IMR-90 (cell line): ENCODE results near the gene CD68. TPM values are rescaled to one million over a fixed set of nuclear protein-coding genes. Genes with fewer than 3 reads are reported as not detected.

ENCODE experiments used
- ATAC-seq: fragments of 200-7000 bp; cut with Tn5 transposase; 2 replicates; pipeline ENCODE4 v1.9.1; 2020; ENCODE audit warnings: low read depth, mild to moderate bottlenecking, moderate library complexity
- BruUV-seq: library from RNA; stranded (reverse); fragments of 400-500 nt; replicated peaks from 2 replicates; lab custom pipeline; 2021; lab: Mats Ljungman, UMichigan
- CTCF ChIA-PET: fragments of 300-600 bp; formaldehyde crosslinking; extraction: SDS; loops from one replicate; lab custom pipeline; 2021; ENCODE audit warnings: antibody characterized with exemption; lab: Yijun Ruan, JAX
- POLR2A ChIA-PET: fragments of 300-600 bp; sonication (Branson Sonifier 250); formaldehyde crosslinking; loops from one replicate; lab custom pipeline; 2022; ENCODE audit warnings: antibody characterized with exemption; ENCODE audit not compliant: unreplicated experiment; lab: Charles Lee
- DNase-seq: peaks from one replicate; pipeline ENCODE4 v3.0.0; 2013
- H2AFZ ChIP-seq: replicated peaks from 2 replicates; pipeline ENCODE3; 2013; ENCODE audit warnings: low read length, mild to moderate bottlenecking; ENCODE audit not compliant: poor library complexity
- H2AK5ac ChIP-seq: 2 replicates; pipeline ENCODE4 v1.6.1; 2013; ENCODE audit warnings: low read depth, low read length, inconsistent platforms
- H2AK9ac ChIP-seq: replicated peaks from 2 replicates; pipeline ENCODE3; 2013; ENCODE audit warnings: mild to moderate bottlenecking, low read depth, low read length, moderate library complexity; ENCODE audit not compliant: poor library complexity
- H2BK120ac ChIP-seq: 2 replicates; pipeline ENCODE4 v1.6.1; 2013; ENCODE audit warnings: low read depth, low read length, inconsistent platforms
- H2BK15ac ChIP-seq: 3 replicates; pipeline ENCODE4 v1.6.1; 2013; ENCODE audit warnings: low read depth, low read length, inconsistent platforms
- H2BK20ac ChIP-seq: 2 replicates; pipeline ENCODE4 v1.6.1; 2013; ENCODE audit warnings: low read depth, mild to moderate bottlenecking, inconsistent platforms, low read length, moderate library complexity
- H2BK5ac ChIP-seq: 2 replicates; pipeline ENCODE4 v1.6.1; 2013; ENCODE audit warnings: mild to moderate bottlenecking, low read depth, low read length, inconsistent platforms; ENCODE audit not compliant: poor library complexity, severe bottlenecking
- H3K14ac ChIP-seq: replicated peaks from 2 replicates; pipeline ENCODE4 v1.6.1; 2013; ENCODE audit warnings: low read depth, low read length, inconsistent platforms
- H3K18ac ChIP-seq: 2 replicates; pipeline ENCODE4 v1.6.1; 2013; ENCODE audit warnings: low read depth, low read length, control low read depth
- H3K23ac ChIP-seq: 2 replicates; pipeline ENCODE4 v1.6.1; 2013; ENCODE audit warnings: low read depth, low read length, inconsistent platforms
- H3K27ac ChIP-seq: 2 replicates; pipeline ENCODE4 v1.5.1; 2013; ENCODE audit warnings: mild to moderate bottlenecking, control low read depth, low read length; ENCODE audit not compliant: insufficient read depth
- H3K27me3 ChIP-seq: 2 replicates; pipeline ENCODE4 v1.6.1; 2013; ENCODE audit warnings: low read length; ENCODE audit not compliant: control insufficient read depth, insufficient read depth
- H3K36me3 ChIP-seq: 2 replicates; pipeline ENCODE4 v1.6.1; 2013; ENCODE audit warnings: low read length, mixed read lengths; ENCODE audit not compliant: control insufficient read depth, insufficient read depth
- H3K4ac ChIP-seq: 2 replicates; pipeline ENCODE4 v1.6.1; 2013; ENCODE audit warnings: low read depth, low read length, inconsistent platforms
- H3K4me1 ChIP-seq: 2 replicates; pipeline ENCODE4 v1.6.1; 2013; ENCODE audit warnings: low read length, mixed read lengths; ENCODE audit not compliant: control insufficient read depth, insufficient read depth
- H3K4me2 ChIP-seq: 2 replicates; pipeline ENCODE4 v1.6.1; 2013; ENCODE audit warnings: low read depth, mild to moderate bottlenecking, control low read depth, low read length, moderate library complexity
- H3K4me3 ChIP-seq: 2 replicates; pipeline ENCODE4 v1.5.1; 2013; ENCODE audit warnings: low read depth, mild to moderate bottlenecking, control low read depth, low read length, moderate library complexity; ENCODE audit not compliant: insufficient read depth
- H3K56ac ChIP-seq: 2 replicates; pipeline ENCODE4 v1.6.1; 2013; ENCODE audit warnings: low read length, inconsistent platforms; ENCODE audit not compliant: insufficient read depth; ENCODE audit errors: extremely low read depth
- H3K79me1 ChIP-seq, 2 experiments: 2 replicates each; pipeline ENCODE4 v1.6.1; 2013; ENCODE audit warnings: low read length in 2 of 2, inconsistent platforms in 1 of 2, low read depth in 1 of 2
- H3K9ac ChIP-seq: 2 replicates; pipeline ENCODE4 v1.6.1; 2013; ENCODE audit warnings: low read depth, low read length, control low read depth
- H3K9me1 ChIP-seq: 2 replicates; pipeline ENCODE4 v1.6.1; 2013; ENCODE audit warnings: low read length, inconsistent platforms; ENCODE audit not compliant: insufficient read depth
- H3K9me3 ChIP-seq: 2 replicates; pipeline ENCODE4 v1.6.1; 2013; ENCODE audit warnings: low read length; ENCODE audit not compliant: control insufficient read depth, insufficient read depth
- H4K20me1 ChIP-seq: 2 replicates; pipeline ENCODE4 v1.6.1; 2013; ENCODE audit warnings: low read length, inconsistent platforms; ENCODE audit not compliant: insufficient read depth
- H4K5ac ChIP-seq: 2 replicates; pipeline ENCODE4 v1.6.1; 2013; ENCODE audit warnings: mild to moderate bottlenecking, low read depth, low read length, control low read depth
- H4K8ac ChIP-seq, 2 experiments: 2 replicates each; pipeline ENCODE4 v1.6.1; 2013; ENCODE audit warnings: low read depth in 2 of 2, low read length in 2 of 2, control low read depth in 1 of 2, inconsistent platforms in 1 of 2
- H4K91ac ChIP-seq: 2 replicates; pipeline ENCODE4 v1.6.1; 2013; ENCODE audit warnings: low read depth, low read length, inconsistent platforms; ENCODE audit not compliant: insufficient read depth
- BHLHE40 ChIP-seq: fragments of 150-350 bp; IDR thresholded peaks from 2 replicates; pipeline ENCODE4 v1.6.1; 2016; ENCODE audit warnings: mild to moderate bottlenecking, low read depth, low read length
- CEBPB ChIP-seq: IDR thresholded peaks from 2 replicates; pipeline ENCODE4 v1.6.1; 2012; ENCODE audit warnings: low read depth, low read length, improper control_type of control experiment
- FOS ChIP-seq: fragments of 150-350 bp; IDR thresholded peaks from 2 replicates; pipeline ENCODE4 v1.6.1; 2016; ENCODE audit warnings: low read depth, low read length
- MAFK ChIP-seq: IDR thresholded peaks from 2 replicates; pipeline ENCODE4 v1.6.1; 2012; ENCODE audit warnings: low read depth, low read length, improper control_type of control experiment
- MXI1 ChIP-seq: IDR thresholded peaks from 2 replicates; pipeline ENCODE4 v1.6.1; 2012; ENCODE audit warnings: low read depth, mild to moderate bottlenecking, low read length, moderate library complexity, borderline replicate concordance
- NFE2L2 ChIP-seq: fragments of 150-350 bp; IDR thresholded peaks from 2 replicates; pipeline ENCODE4 v1.6.1; 2016; ENCODE audit warnings: low read depth, mild to moderate bottlenecking, low read length
- RAD21 ChIP-seq: IDR thresholded peaks from 2 replicates; pipeline ENCODE4 v1.6.1; 2012; ENCODE audit warnings: low read length, improper control_type of control experiment
- WGBS, 2 experiments: methylation state at CpG; one replicate each; pipeline versions ENCODE4 v1.1.5 to v1.1.7; 2013; ENCODE audit warnings: missing lambda C conversion rate in 2 of 2; ENCODE audit not compliant: insufficient read length in 1 of 2; ENCODE audit errors: extremely low coverage in 2 of 2; 5-methylcytosine and 5-hydroxymethylcytosine counted together
- dilution Hi-C: fragments of 300-500 bp; cut with HindIII; formaldehyde crosslinking; loops from one replicate; pipeline ENCODE4 v1.14.3; 2018; ENCODE audit warnings: low sequenced_read_pairs; ENCODE audit not compliant: unreplicated experiment
- in situ Hi-C: fragments of 300-500 bp; cut with MboI; formaldehyde crosslinking; loops from 3 replicates; pipeline ENCODE4 v1.14.3; 2019; ENCODE audit warnings: low sequenced_read_pairs, inconsistent platforms, mixed read lengths
- intact Hi-C: fragments of 100-400 bp; cut with micrococcal nuclease; formaldehyde crosslinking; loops from 2 replicates; pipeline ENCODE4 v1.10.0; 2022
- polyA plus RNA-seq, 3 experiments: library from polyadenylated mRNA; depleted of rRNA; stranded (reverse); fragments of >200 nt; gene quantifications; 2 replicates each; pipeline ENCODE4 v1.2.3, GENCODE V29; 2012; ENCODE audit warnings: low replicate concordance in 1 of 3
- total RNA-seq: library from RNA; depleted of rRNA; stranded (reverse); fragments of >200 nt; gene quantifications from 2 replicates; pipeline ENCODE4 v1.2.3, GENCODE V29; 2012
- TF ChIP-seq, protein P1 (sequence below): conservative IDR thresholded peaks from 2 replicates; pipeline ENCODE4 v1.5.1; 2012; ENCODE audit warnings: mild to moderate bottlenecking, low read depth, low read length, improper control_type of control experiment

CD68 gene
- total and polyA plus RNA-seq, 2 of the 4 experiments (the other 2 are of a cell fraction), result 16.0 to 43.1 TPM

DNA sequence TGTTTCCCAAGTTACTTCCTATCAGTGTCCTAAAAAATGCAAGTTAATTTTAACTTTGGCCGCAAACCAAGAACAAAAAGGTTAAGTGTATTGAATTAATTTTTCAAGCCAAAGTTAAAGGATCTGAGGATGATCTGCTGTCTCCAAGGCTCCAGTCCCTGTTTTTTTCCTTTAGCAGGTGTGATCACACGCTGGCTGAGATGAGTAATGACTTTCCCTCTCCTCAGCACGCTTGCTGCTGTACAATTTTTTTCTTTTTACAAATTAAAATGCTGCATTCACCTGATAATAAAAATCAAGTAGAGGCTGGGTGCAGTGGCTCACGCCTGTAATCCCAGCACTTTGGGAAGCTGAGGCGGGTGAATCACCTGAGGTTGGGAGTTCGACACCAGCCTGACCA, 34.5 kb upstream of the CD68 start:
- H2BK20ac ChIP-seq, result no peak overlapping the region
- no peak overlapping the region for H3K14ac ChIP-seq
- no peak overlapping the region for H3K23ac ChIP-seq
- POLR2A ChIA-PET, result no interaction called here
- H3K4me3 ChIP-seq, result no peak overlapping the region
- no peak overlapping the region for H3K4ac ChIP-seq
- DNase-seq, result no peak
- no peak overlapping the region for H4K91ac ChIP-seq
- H4K20me1 ChIP-seq, result no peaks in the 10 kb centered on the region
- no peak overlapping the region for H4K5ac ChIP-seq
- CTCF ChIA-PET, result no interaction called here
- no peaks in the 10 kb centered on the region for H3K9me3 ChIP-seq
- intact Hi-C loops, result no loop called here
- H2AK9ac ChIP-seq, result no peak overlapping the region
- H3K36me3 ChIP-seq, result no peaks in the 10 kb centered on the region
- no peak overlapping the region for H3K56ac ChIP-seq
- H2AK5ac ChIP-seq, result no peak overlapping the region
- no TSS peak for BruUV-seq
- H3K18ac ChIP-seq, result no peak overlapping the region
- in situ Hi-C loops, result loop anchor here (25.0 kb wide), 1 partner anchor 483 kb away; no protein-coding TSS in a partner anchor
- H2AFZ ChIP-seq, result no peak overlapping the region
- H3K9me1 ChIP-seq, result peaks cover 5% of the 10 kb centered on the region; the same call in 1 of the 2 replicates
- H3K9ac ChIP-seq, result no peak overlapping the region
- H2BK120ac ChIP-seq, result no peak overlapping the region
- H3K27me3 ChIP-seq, result peaks cover 12% of the 10 kb centered on the region
- no peak overlapping the region for H3K27ac ChIP-seq
- WGBS, 2 experiments, result 80% methylated on average over 1 of the region's 6 CpGs; no CpG with 5 or more reads in 1 of the 2 experiments
- H4K8ac ChIP-seq, result no peak overlapping the region
- no peak overlapping the region for H3K4me2 ChIP-seq
- H2BK15ac ChIP-seq, result no peak overlapping the region
- TF ChIP-seq MAFK (no peak), MXI1 (no peak), RAD21 (no peak), BHLHE40 (no peak), NFE2L2 (no peak), FOS (no peak), CEBPB (no peak)
- TF ChIP-seq, protein P1, sequence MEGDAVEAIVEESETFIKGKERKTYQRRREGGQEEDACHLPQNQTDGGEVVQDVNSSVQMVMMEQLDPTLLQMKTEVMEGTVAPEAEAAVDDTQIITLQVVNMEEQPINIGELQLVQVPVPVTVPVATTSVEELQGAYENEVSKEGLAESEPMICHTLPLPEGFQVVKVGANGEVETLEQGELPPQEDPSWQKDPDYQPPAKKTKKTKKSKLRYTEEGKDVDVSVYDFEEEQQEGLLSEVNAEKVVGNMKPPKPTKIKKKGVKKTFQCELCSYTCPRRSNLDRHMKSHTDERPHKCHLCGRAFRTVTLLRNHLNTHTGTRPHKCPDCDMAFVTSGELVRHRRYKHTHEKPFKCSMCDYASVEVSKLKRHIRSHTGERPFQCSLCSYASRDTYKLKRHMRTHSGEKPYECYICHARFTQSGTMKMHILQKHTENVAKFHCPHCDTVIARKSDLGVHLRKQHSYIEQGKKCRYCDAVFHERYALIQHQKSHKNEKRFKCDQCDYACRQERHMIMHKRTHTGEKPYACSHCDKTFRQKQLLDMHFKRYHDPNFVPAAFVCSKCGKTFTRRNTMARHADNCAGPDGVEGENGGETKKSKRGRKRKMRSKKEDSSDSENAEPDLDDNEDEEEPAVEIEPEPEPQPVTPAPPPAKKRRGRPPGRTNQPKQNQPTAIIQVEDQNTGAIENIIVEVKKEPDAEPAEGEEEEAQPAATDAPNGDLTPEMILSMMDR, result no peak
- dilution Hi-C loops, result no loop called here
- ATAC-seq, result no peak
- peaks cover 8% of the 10 kb centered on the region for H3K4me1 ChIP-seq
- no peak overlapping the region for H2BK5ac ChIP-seq
- peaks cover 0 to 13% of the 10 kb centered on the region in 2 experiments; a peak in 2 of 4 replicates for H3K79me1 ChIP-seq
